ENCODE data around the gene CBFA2T3. TPM values are rescaled to one million over a fixed set of nuclear protein-coding genes. Genes with fewer than 3 reads are reported as not detected.

The CBFA2T3 gene
- total and polyA plus RNA-seq, 9 donors: 0.53 to 2.8 (median 1.2) TPM; not detected in 1

GRCh38 chr16:88834670-88835069, 142.3 kb downstream of the CBFA2T3 start:
- 84 to 88% (median 85%) methylated on average over 13 of the region's 13 CpGs for WGBS, 3 donors
- TF ChIP-seq CTCF (IDR thresholded peaks at IDR 0.05) (no peak), POLR2A (IDR thresholded peaks at IDR 0.05) (no peak), EP300 (IDR thresholded peaks at IDR 0.05) (no peak)
- no peaks in the 10 kb centered on the region for H3K36me3 ChIP-seq
- H3K27me3 ChIP-seq: no peaks in the 10 kb centered on the region
- no peaks in the 10 kb centered on the region for H3K9me3 ChIP-seq
- no peak overlapping the region for H3K27ac ChIP-seq
- no peak overlapping the region for H3K4me3 ChIP-seq
- H3K4me1 ChIP-seq (ENCODE audit: insufficient read depth): no peaks in the 10 kb centered on the region
- no peak for DNase-seq
- intact Hi-C loops (cut with DNase I): no loop called here

GRCh38 chr16:88833086-88833485, 143.9 kb downstream of the CBFA2T3 start:
- H3K27ac ChIP-seq: no peak overlapping the region
- no peaks in the 10 kb centered on the region for H3K9me3 ChIP-seq
- TF ChIP-seq CTCF (IDR thresholded peaks at IDR 0.05) (no peak), POLR2A (IDR thresholded peaks at IDR 0.05) (no peak), EP300 (IDR thresholded peaks at IDR 0.05) (no peak)
- WGBS, 3 donors: 92 to 94% (median 93%) methylated on average over 13 of the region's 13 CpGs
- H3K4me1 ChIP-seq (ENCODE audit: insufficient read depth): no peaks in the 10 kb centered on the region
- intact Hi-C loops (cut with DNase I): no loop called here
- no peak overlapping the region for H3K4me3 ChIP-seq
- DNase-seq: no peak
- H3K36me3 ChIP-seq: no peaks in the 10 kb centered on the region
- H3K27me3 ChIP-seq: no peaks in the 10 kb centered on the region

- Histone ChIP-seq H3K9me3 (no peaks in the 10 kb centered on the region), H3K27me3 (no peaks in the 10 kb centered on the region), H3K4me3 (no peak overlapping the region), H3K4me1 (ENCODE audit: insufficient read depth) (no peaks in the 10 kb centered on the region), H3K27ac (no peak overlapping the region), H3K36me3 (no peaks in the 10 kb centered on the region)
- WGBS, 3 donors: 80 to 82% (median 80%) methylated on average over 5 to 13 of the region's 13 CpGs
- TF ChIP-seq EP300 (IDR thresholded peaks at IDR 0.05): no peak
- no peak for TF ChIP-seq POLR2A (IDR thresholded peaks at IDR 0.05)
- no peak for TF ChIP-seq CTCF (IDR thresholded peaks at IDR 0.05)
- no peak for DNase-seq
- intact Hi-C loops (cut with DNase I): no loop called here
These were observed 145.2 kb downstream of the CBFA2T3 start for GRCh38 chr16:88831838-88832237.

DNA sequence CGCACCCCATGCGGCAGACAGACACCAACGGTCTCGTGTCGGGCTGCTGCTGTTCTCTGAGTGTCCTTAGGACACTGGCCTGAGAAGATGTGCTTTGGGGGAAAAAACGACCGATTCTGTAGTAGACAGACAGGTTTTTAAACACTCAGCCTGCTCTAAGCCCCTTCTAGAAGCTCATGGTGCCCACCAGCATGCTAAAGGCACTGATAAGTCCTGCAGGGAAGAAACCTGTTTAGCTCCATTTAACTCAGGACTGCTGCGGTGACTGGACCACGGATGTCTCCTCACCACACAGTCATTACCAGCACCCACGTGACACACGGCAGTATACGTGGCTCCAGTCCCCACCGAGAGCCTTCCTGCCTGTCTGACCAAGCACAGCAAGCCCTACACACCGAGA, 146.2 kb downstream of the CBFA2T3 start:
- intact Hi-C loops (cut with DNase I): no loop called here
- Histone ChIP-seq H3K27me3 (no peaks in the 10 kb centered on the region), H3K36me3 (no peaks in the 10 kb centered on the region), H3K4me3 (no peak overlapping the region), H3K4me1 (ENCODE audit: insufficient read depth) (no peaks in the 10 kb centered on the region), H3K9me3 (no peaks in the 10 kb centered on the region), H3K27ac (no peak overlapping the region)
- 90 to 95% (median 91%) methylated on average over 14 of the region's 14 CpGs for WGBS, 3 donors
- no peak for DNase-seq
- TF ChIP-seq POLR2A (IDR thresholded peaks at IDR 0.05) (no peak), CTCF (IDR thresholded peaks at IDR 0.05) (no peak), EP300 (IDR thresholded peaks at IDR 0.05) (no peak)
